Measurements from ENCODE around the gene CENPF. TPM values are rescaled to one million over a fixed set of nuclear protein-coding genes. Genes with fewer than 3 reads are reported as not detected.

Gene CENPF
- total and polyA plus RNA-seq, 9 of the 15 experiments (the other 6 are each of a cell fraction or from before 2014, with no cell fraction given), result 50.6 to 180 (median 98.3) TPM

DNA sequence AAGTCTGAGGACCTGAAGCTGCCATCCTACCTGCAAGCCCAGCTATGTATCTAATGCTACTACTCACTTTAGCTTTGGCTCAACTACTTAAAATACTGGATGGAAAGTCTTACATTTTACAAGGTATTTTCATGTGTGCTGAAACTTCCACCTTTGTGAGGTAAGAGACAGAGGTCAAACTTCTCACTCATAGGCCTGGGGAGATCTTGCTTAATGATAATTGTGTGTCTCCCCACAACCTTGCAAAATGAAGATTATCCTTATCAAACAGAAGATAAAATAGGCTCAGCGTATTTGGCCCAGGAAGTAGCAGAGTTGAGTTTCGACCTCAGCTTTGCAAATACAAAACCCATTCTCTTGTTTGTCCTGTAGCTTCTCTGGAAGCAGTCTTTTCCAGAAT lies 63.7 kb downstream of the CENPF start:
- FAIRE-seq (no peak), ATAC-seq (no peak), DNase-seq (ENCODE audit: extremely low read depth in 1 of 4, low spot score in 3 of 4) (no peak)
- Histone ChIP-seq H3K27ac (ENCODE audit: extremely low read depth, low read depth, low read length) (no peak overlapping the region), H3K9me3 (replicated peaks; ENCODE audit: control insufficient read depth, insufficient read depth, low read depth, low read length) (no peaks in the 10 kb centered on the region), H3K36me3 (ENCODE audit: control insufficient read depth, insufficient read depth, low read length) (peaks cover 88% of the 10 kb centered on the region), H4K20me1 (replicated peaks; ENCODE audit: control insufficient read depth, insufficient read depth, low read length) (no peaks in the 10 kb centered on the region), H3K27me3 (ENCODE audit: control insufficient read depth in 2 of 2, insufficient read depth in 2 of 2, low read length in 2 of 2) (no peaks in the 10 kb centered on the region; a peak in 1 of 5 replicates), H3K4me1 (replicated peaks in 1 of 2; ENCODE audit: control insufficient read depth in 2 of 2, insufficient read depth in 2 of 2, low read length in 2 of 2) (no peaks in the 10 kb centered on the region), H2AFZ (ENCODE audit: low read depth, low read length) (no peak overlapping the region), H3K4me2 (ENCODE audit: insufficient read depth, low read length) (no peak overlapping the region), H3K9ac (ENCODE audit: insufficient read depth in 1 of 2, low read depth in 2 of 2, low read length in 2 of 2) (no peak overlapping the region), H3K4me3 (no peak overlapping the region), H3K9me1 (ENCODE audit: control insufficient read depth, insufficient read depth, low read length) (no peaks in the 10 kb centered on the region), H3K79me2 (ENCODE audit: control insufficient read depth, insufficient read depth, low read length) (no peaks in the 10 kb centered on the region)
- 64% methylated on average over 2 of the region's 2 CpGs for WGBS (ENCODE audit: insufficient coverage, low coverage, missing lambda C conversion rate)
- BruUV-seq (replicated peaks), result no TSS peak
- POLR2A ChIA-PET, result interaction anchor here (0.8 to 1.0 kb wide), 2 partner anchors 10 to 15 kb away, joined by 4 to 6 read pairs; no protein-coding TSS in a partner anchor
- CTCF ChIA-PET (ENCODE audit: low intra/inter-chr PET ratio), result no interaction called here
- in situ Hi-C loops (cut with MboI) (no loop called here), intact Hi-C loops (cut with micrococcal nuclease) (no loop called here)
- TF ChIP-seq RAD51 (IDR thresholded peaks at IDR 0.05; ENCODE audit: borderline replicate concordance, low read depth) (no peak), POLR2H (tag; IDR thresholded peaks at IDR 0.05; ENCODE audit: low read depth) (no peak), BRD9 (IDR thresholded peaks at IDR 0.05; ENCODE audit: low read depth, partially characterized antibody) (no peak), GATA2 (CRISPR knock-in tag; IDR thresholded peaks at IDR 0.05) (no peak)
- TF ChIP-seq, protein P1, sequence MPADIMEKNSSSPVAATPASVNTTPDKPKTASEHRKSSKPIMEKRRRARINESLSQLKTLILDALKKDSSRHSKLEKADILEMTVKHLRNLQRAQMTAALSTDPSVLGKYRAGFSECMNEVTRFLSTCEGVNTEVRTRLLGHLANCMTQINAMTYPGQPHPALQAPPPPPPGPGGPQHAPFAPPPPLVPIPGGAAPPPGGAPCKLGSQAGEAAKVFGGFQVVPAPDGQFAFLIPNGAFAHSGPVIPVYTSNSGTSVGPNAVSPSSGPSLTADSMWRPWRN (IDR thresholded peaks at IDR 0.05; ENCODE audit: low read depth), result no peak
- TF ChIP-seq, protein P2, sequence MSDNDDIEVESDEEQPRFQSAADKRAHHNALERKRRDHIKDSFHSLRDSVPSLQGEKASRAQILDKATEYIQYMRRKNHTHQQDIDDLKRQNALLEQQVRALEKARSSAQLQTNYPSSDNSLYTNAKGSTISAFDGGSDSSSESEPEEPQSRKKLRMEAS (CRISPR knock-in tag; IDR thresholded peaks at IDR 0.05), result no peak
